Measurements from ENCODE around the gene TUBB3. TPM values are rescaled to one million over a fixed set of nuclear protein-coding genes. Genes with fewer than 3 reads are reported as not detected.
A peak's percentile ranks its signal among the peaks of the same experiment; 100 is the strongest.

The TUBB3 gene
- total RNA-seq, 1 donor from 2014 or later, result 2.6 TPM

GRCh38 chr16:89918453-89919347 is 4.4 kb upstream of the TUBB3 start, which contains the start of gene MC1R:
MC1R (plus strand) TSS chr16:89918862; CDS start chr16:89919259, 397 bp downstream.
- H3K4me3 Mint-ChIP-seq, result peak within 1 kb of the TSS; percentile 81
- H3K27me3 Mint-ChIP-seq, result peaks cover 15% of the 10 kb centered on the region
- H3K36me3 Mint-ChIP-seq (ENCODE audit: low read depth), result peaks cover 6% of the 10 kb centered on the region
- peak within 1 kb of the TSS; percentile 81 for H3K27ac Mint-ChIP-seq
- H3K4me1 Mint-ChIP-seq, result peaks cover 31% of the 10 kb centered on the region
- DNase-seq, result peak; percentile 78
- no peaks in the 10 kb centered on the region for H3K9me3 Mint-ChIP-seq
- intact Hi-C loops (cut with micrococcal nuclease), result no loop called here

GRCh38 chr16:89919535-89920406 is 3.4 kb upstream of the TUBB3 start:
- peak overlapping the region; percentile 3 for H3K4me3 Mint-ChIP-seq
- H3K36me3 Mint-ChIP-seq (ENCODE audit: low read depth), result no peaks in the 10 kb centered on the region
- H3K4me1 Mint-ChIP-seq, result peaks cover 33% of the 10 kb centered on the region
- DNase-seq, result no peak
- no peak overlapping the region for H3K27ac Mint-ChIP-seq
- no peaks in the 10 kb centered on the region for H3K9me3 Mint-ChIP-seq
- intact Hi-C loops (cut with micrococcal nuclease), result loop anchor here (5.0 kb wide), 2 partner anchors 197 to 217 kb away; partner anchors contain the start of genes SPATA2L, VPS9D1 and ZNF276
- H3K27me3 Mint-ChIP-seq, result peaks cover 17% of the 10 kb centered on the region

- Mint-ChIP-seq H3K9me3 (no peaks in the 10 kb centered on the region), H3K4me3 (peak overlapping the region; percentile 28), H3K27ac (no peak overlapping the region), H3K27me3 (peaks cover 17% of the 10 kb centered on the region), H3K4me1 (peaks cover 33% of the 10 kb centered on the region), H3K36me3 (ENCODE audit: low read depth) (no peaks in the 10 kb centered on the region)
- DNase-seq, result peak; percentile 62
- intact Hi-C loops (cut with micrococcal nuclease), result loop anchor here (5.0 kb wide), 2 partner anchors 198 to 218 kb away; partner anchors contain the start of genes SPATA2L, VPS9D1 and ZNF276
These were observed 2.4 kb upstream of the TUBB3 start for GRCh38 chr16:89920723-89921122.

GRCh38 chr16:89921131-89921701 is 1.9 kb upstream of the TUBB3 start:
- intact Hi-C loops (cut with micrococcal nuclease), result loop anchor here (5.0 kb wide), 2 partner anchors 199 to 219 kb away; partner anchors contain the start of genes SPATA2L, VPS9D1 and ZNF276
- H3K4me3 Mint-ChIP-seq, result peak overlapping the region; percentile 83
- H3K27me3 Mint-ChIP-seq, result peaks cover 17% of the 10 kb centered on the region
- no peaks in the 10 kb centered on the region for H3K36me3 Mint-ChIP-seq (ENCODE audit: low read depth)
- H3K4me1 Mint-ChIP-seq, result peaks cover 31% of the 10 kb centered on the region
- H3K9me3 Mint-ChIP-seq, result no peaks in the 10 kb centered on the region
- DNase-seq, result peak; percentile 66
- H3K27ac Mint-ChIP-seq, result no peak overlapping the region

- H3K9me3 Mint-ChIP-seq, result no peaks in the 10 kb centered on the region
- H3K4me3 Mint-ChIP-seq, result peak overlapping the region; percentile 83
- H3K36me3 Mint-ChIP-seq (ENCODE audit: low read depth), result no peaks in the 10 kb centered on the region
- intact Hi-C loops (cut with micrococcal nuclease), result loop anchor here (2.0 to 5.0 kb wide), 3 partner anchors 105 to 220 kb away; partner anchors contain the start of genes FANCA, SPATA2L, VPS9D1 and ZNF276
- DNase-seq, result peak; percentile 80
- peaks cover 31% of the 10 kb centered on the region for H3K4me1 Mint-ChIP-seq
- peaks cover 17% of the 10 kb centered on the region for H3K27me3 Mint-ChIP-seq
- H3K27ac Mint-ChIP-seq, result peak overlapping the region; percentile 29
These were observed 1.3 kb upstream of the TUBB3 start for GRCh38 chr16:89921702-89922476.

- Mint-ChIP-seq H3K27ac (peak overlapping the region; percentile 10), H3K4me1 (peaks cover 30% of the 10 kb centered on the region), H3K27me3 (peaks cover 17% of the 10 kb centered on the region), H3K9me3 (no peaks in the 10 kb centered on the region), H3K36me3 (ENCODE audit: low read depth) (no peaks in the 10 kb centered on the region), H3K4me3 (peak overlapping the region; percentile 83)
- intact Hi-C loops (cut with micrococcal nuclease), result loop anchor here (2.0 to 5.0 kb wide), 3 partner anchors 106 to 220 kb away; partner anchors contain the start of genes FANCA, SPATA2L, VPS9D1 and ZNF276
- peak; percentile 74 for DNase-seq
These were observed 662 bp upstream of the TUBB3 start for GRCh38 chr16:89922477-89922883.

GRCh38 chr16:89923640-89924296 is 626 bp downstream of the TUBB3 start:
- Mint-ChIP-seq H3K4me3 (peak overlapping the region; percentile 19), H3K27me3 (peaks cover 18% of the 10 kb centered on the region), H3K36me3 (ENCODE audit: low read depth) (no peaks in the 10 kb centered on the region), H3K9me3 (no peaks in the 10 kb centered on the region), H3K27ac (no peak overlapping the region), H3K4me1 (peaks cover 25% of the 10 kb centered on the region)
- DNase-seq, result peak; percentile 68
- intact Hi-C loops (cut with micrococcal nuclease), result loop anchor here (2.0 to 5.0 kb wide), 3 partner anchors 107 to 221 kb away; partner anchors contain the start of genes FANCA, SPATA2L, VPS9D1 and ZNF276

- Mint-ChIP-seq H3K4me3 (peak overlapping the region; percentile 37), H3K36me3 (ENCODE audit: low read depth) (no peaks in the 10 kb centered on the region), H3K9me3 (no peaks in the 10 kb centered on the region), H3K27me3 (peaks cover 16% of the 10 kb centered on the region), H3K4me1 (peaks cover 25% of the 10 kb centered on the region), H3K27ac (no peak overlapping the region)
- DNase-seq, result peak; percentile 84
- intact Hi-C loops (cut with micrococcal nuclease), result loop anchor here (5.0 kb wide), 2 partner anchors 202 to 222 kb away; partner anchors contain the start of genes SPATA2L, VPS9D1 and ZNF276
These were observed 1.3 kb downstream of the TUBB3 start for GRCh38 chr16:89924297-89924924.

GRCh38 chr16:89924925-89925307 is 1.8 kb downstream of the TUBB3 start:
- intact Hi-C loops (cut with micrococcal nuclease), result loop anchor here (5.0 kb wide), 3 partner anchors 53 to 223 kb away; partner anchors contain the start of genes SPATA2L, TCF25, VPS9D1 and ZNF276
- Mint-ChIP-seq H3K27me3 (peaks cover 15% of the 10 kb centered on the region), H3K4me3 (no peak overlapping the region), H3K36me3 (ENCODE audit: low read depth) (no peaks in the 10 kb centered on the region), H3K27ac (no peak overlapping the region), H3K4me1 (peaks cover 24% of the 10 kb centered on the region), H3K9me3 (no peaks in the 10 kb centered on the region)
- DNase-seq, result no peak

- no peak for DNase-seq
- intact Hi-C loops (cut with micrococcal nuclease), result loop anchor here (1.0 to 5.0 kb wide), 3 partner anchors 23 to 53 kb away; partner anchors contain the start of genes DEF8 and TCF25
These were observed 2.5 kb downstream of the TUBB3 start for GRCh38 chr16:89925596-89926079.

GRCh38 chr16:89931305-89931896 is 8.3 kb downstream of the TUBB3 start:
- intact Hi-C loops (cut with micrococcal nuclease), result no loop called here

More at GRCh38 chr16:89925596-89926079, 2.5 kb downstream of the TUBB3 start:
- peak overlapping the region; percentile 59 for H3K4me3 Mint-ChIP-seq
- peaks cover 20% of the 10 kb centered on the region for H3K4me1 Mint-ChIP-seq
- H3K9me3 Mint-ChIP-seq, result no peaks in the 10 kb centered on the region
- peaks cover 11% of the 10 kb centered on the region for H3K27me3 Mint-ChIP-seq
- peak overlapping the region; percentile 60 for H3K27ac Mint-ChIP-seq
- H3K36me3 Mint-ChIP-seq (ENCODE audit: low read depth), result no peaks in the 10 kb centered on the region

More at GRCh38 chr16:89931305-89931896, 8.3 kb downstream of the TUBB3 start:
- Mint-ChIP-seq H3K9me3 (no peaks in the 10 kb centered on the region), H3K27me3 (peaks cover 4% of the 10 kb centered on the region), H3K4me3 (no peak overlapping the region), H3K4me1 (no peaks in the 10 kb centered on the region), H3K36me3 (ENCODE audit: low read depth) (no peaks in the 10 kb centered on the region), H3K27ac (no peak overlapping the region)
- DNase-seq, result no peak
